GM21390 (cell line): ENCODE data around the gene CETN2.

Experiments used
- ATAC-seq: cut with Tn5 transposase; IDR thresholded peaks from one replicate; pipeline ENCODE4 v1.9.1; 2021; ENCODE audit not compliant: unreplicated experiment

CETN2 gene

DNA sequence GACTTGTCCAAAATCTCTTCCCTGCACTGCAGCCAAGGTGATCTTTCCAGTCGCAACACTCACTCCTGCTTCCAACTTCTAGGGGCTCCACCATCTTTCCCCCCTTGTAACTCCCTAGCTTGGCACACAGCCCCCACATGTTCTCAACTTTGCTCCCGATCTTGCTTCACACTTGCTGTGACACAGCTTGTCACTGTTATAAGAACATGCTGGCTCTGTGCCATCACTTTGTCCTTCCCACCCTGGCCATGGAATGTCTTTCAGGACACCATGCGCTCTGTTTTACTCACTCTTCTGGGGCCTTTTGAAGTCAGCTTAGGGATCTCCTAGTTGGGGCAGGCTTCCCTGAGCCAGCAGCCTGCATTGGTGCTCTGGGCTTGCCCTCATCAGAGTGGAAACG, 2.8 kb upstream of the CETN2 start:
- no peak for ATAC-seq

- ATAC-seq: no peak
Observed at GRCh38 chrX:152832520-152832919, 2.0 kb upstream of the CETN2 start.

- no peak for ATAC-seq
Observed at GRCh38 chrX:152831391-152831790, 834 bp upstream of the CETN2 start.

- ATAC-seq: no peak
Observed at GRCh38 chrX:152824841-152825374, 5.6 kb downstream of the CETN2 start.

DNA sequence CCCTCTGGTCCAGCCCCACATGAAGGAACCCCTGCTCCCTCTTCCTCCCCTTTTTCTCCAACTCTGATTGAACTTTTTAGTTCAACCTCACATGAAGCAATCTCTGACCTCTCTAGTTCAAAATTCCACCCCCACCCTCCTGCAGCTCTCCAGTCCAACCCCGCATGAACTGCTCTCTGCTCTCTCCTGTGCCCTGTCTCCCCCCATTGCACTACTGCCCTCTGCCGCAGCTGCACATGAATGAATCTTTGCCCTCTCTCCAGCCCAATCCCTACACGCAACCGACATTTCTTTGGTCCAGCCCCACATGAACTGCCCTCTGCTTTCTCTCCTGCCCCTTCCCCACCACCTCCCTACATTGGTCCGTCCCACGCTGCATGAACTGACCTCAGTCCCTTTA, 6.9 kb downstream of the CETN2 start:
- ATAC-seq: no peak

DNA sequence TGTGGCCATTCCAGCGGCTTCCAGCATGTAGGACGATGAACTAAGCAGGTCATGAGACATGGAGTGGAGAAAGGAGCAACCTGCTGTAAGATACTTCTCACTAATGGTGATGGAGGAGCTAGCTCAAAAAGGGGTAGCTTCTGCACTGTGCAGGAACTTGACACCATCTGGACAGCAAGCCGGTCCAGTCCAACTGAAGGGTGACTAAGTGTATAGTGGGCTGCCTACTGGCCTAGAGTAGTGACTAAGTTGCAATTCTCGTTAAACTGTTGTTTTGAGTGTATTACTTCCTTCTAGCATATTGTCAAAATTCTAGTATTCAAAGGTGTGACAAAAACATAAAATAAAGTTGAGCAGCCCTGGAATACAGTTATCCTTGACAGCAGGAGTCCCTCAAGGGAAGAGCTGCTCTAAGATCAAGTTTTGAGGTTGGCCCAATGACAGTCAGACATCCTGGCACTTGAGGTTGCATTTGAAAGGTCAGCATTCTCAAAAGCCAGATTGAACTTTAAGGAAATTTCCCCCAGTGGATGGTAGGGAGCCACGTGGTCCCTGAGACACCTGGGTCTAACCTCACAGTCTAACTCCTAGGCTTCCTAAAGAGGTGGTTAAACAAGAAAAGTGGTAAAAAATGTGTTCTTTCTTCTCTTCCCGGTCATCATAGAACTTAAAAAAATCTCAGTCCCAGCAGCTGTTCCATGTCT, 8.0 kb downstream of the CETN2 start:
- ATAC-seq: no peak

GRCh38 chrX:152821145-152821765, 9.3 kb downstream of the CETN2 start:
- no peak for ATAC-seq

DNA sequence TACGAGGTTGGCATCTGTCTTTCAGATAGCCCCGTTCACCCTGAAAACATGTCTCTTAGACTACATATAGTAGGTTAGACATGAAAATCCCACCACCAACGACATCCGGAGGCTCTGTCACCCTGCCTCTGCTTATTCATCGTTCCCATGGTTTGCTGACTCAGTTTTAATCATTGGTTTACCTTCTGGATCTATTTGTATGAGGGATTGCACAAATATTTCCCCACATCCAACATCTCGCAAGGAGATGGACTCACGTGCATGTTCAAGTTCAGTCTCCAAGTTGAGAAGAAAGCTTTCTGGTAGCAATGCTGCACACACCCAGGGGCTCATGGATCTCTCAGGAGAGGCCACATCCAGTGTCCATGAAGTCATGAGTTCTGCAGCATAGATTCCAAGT, 10.8 kb downstream of the CETN2 start:
- no peak for ATAC-seq

- ATAC-seq: no peak
Observed at GRCh38 chrX:152819266-152819665, 11.3 kb downstream of the CETN2 start.

DNA sequence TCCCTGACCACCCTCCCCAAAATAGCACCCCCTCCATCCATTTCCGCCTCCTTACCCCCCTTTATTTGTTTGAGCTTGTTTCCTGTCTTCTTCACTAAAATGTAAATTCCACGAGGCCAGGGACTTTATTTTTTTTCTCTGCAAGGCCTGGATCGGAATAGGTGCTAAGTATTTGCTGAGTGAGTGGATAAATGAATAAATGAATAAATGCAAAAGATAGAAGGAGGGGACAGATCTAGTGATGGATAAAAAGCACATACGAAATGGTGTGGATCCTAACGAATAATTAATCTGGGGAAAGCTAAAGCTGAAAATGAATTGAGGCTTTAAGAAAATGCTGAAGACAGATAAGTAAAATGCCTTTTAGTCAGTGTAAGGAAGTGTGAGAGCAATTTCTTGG, 12.2 kb downstream of the CETN2 start:
- no peak for ATAC-seq

GRCh38 chrX:152817078-152817764, 13.3 kb downstream of the CETN2 start:
- no peak for ATAC-seq

DNA sequence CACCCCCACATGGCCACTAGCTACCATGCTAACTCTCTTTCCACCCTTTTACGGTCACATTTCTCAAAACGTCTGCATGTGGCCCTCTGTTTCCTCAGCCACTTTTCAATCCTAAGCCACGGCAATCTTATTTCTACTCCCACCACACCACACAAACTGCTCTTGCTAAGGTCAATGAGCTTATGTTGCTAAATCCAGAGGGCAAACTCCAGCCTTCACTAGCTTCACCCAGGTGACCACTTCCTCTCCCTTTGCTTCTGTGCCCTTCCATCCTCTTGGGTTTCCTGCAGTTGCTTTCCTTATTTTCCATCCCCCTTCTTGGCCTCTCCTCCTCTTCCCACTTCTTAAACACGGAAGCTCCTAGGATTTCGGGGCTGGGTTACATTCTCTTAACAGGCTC, 16.5 kb downstream of the CETN2 start:
- ATAC-seq: no peak

DNA sequence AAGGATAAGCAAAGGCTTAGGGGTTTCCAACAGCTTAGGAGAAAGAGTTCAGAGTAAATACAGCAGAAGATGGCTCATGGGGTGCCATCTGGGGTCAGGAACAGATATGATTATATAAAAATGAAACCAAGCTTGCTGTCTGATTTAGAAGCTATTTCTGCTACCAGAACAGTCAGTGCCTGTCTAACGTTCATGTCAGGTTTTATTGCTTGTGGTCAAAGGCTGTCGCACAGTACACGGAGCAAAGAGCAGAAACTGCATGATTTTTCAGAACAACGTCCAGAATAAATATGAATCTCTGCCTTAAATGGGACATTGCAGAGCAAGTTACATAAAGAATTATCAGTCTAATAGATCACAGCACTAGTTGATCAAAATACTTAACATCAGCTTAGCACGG, 17.4 kb downstream of the CETN2 start:
- ATAC-seq: no peak

- no peak for ATAC-seq
Observed at GRCh38 chrX:152810403-152810802, 20.2 kb downstream of the CETN2 start.

DNA sequence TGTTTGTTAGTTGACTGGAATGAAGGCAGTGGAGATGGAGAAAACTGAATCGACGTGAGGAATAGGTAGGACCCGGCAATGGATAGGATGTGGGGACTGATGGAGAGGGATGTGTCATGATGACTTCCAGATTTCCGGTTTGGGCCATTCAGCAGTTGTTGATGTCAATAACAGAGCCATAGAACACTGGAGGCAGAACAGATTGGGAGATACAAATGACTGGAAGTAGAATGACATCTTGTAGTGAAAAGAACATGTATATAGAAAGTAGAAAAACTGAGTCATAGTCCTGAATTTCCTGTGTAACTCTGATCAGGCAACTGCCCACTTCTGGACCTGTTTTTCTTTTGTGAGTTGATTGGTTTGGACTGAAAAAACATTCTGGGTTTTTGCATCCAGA, 24.5 kb downstream of the CETN2 start:
- ATAC-seq: no peak

DNA sequence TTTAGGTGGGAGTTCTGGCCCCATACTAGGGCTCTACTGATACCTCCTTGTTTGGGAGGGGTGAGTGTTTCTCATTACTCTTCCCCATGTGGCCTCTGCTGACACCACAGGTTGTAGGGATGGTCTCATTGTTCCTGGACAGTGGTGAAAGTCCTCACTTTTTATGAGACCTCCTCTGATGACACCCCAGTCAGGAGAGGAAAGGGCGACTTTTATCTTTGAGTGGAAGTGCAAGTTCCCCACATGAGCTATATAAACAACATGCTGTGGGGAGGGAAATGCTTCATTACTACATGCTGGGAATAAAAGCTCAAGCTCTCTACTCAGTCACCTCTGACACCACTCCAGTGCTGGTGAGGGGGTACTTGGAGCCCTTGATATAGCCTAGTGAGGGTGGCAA, 31.6 kb downstream of the CETN2 start:
- no peak for ATAC-seq

- ATAC-seq: peak; percentile 71
Observed at GRCh38 chrX:152787062-152787461, 43.5 kb downstream of the CETN2 start.
